GM18498 (cell line): ENCODE results near the gene ADIRF.

Experiments
- ATAC-seq: cut with Tn5 transposase; IDR thresholded peaks from one replicate; pipeline ENCODE4 v1.9.1; 2021; ENCODE audit warnings: mild to moderate bottlenecking, moderate library complexity; ENCODE audit not compliant: unreplicated experiment

Gene ADIRF

DNA sequence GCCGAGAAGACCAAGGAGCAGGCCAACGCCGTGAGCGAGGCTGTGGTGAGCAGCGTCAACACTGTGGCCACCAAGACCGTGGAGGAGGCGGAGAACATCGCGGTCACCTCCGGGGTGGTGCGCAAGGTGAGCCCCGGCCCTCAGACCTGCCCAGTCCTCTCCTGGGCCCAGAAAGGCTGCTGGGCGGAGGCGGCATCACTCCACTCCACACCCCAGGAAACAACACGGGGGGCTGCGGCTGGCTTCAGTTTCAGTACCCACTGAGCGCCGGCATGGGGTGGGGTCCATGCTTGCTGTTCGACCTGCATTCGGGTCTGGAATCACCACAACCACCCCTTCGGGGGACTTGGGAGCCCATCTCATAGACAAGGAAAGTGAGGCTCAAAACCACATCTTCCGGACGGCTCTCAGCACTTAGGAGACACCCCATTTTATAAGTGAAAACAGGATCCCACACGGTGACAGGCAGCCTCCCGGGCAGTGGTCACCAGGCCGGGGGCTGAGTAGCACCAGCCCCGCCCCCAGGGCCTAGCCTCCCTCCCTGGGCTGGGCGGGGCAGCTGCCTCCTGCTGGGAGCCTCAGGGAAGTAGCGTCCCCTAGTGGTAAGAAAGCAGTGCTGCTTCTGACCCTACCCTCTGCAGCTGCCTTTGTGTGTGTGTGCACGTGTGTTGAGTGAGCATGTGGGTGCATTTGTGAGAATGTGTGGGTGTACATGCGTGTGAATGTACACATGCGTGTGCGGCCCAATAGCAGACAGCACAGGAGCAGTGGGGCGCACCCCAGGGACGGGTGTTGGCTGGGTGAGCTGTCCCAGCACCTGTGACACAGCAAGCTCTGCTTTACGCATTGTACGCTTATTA lies 8.0 kb upstream of the ADIRF start:
- peak; percentile 67 for ATAC-seq

DNA sequence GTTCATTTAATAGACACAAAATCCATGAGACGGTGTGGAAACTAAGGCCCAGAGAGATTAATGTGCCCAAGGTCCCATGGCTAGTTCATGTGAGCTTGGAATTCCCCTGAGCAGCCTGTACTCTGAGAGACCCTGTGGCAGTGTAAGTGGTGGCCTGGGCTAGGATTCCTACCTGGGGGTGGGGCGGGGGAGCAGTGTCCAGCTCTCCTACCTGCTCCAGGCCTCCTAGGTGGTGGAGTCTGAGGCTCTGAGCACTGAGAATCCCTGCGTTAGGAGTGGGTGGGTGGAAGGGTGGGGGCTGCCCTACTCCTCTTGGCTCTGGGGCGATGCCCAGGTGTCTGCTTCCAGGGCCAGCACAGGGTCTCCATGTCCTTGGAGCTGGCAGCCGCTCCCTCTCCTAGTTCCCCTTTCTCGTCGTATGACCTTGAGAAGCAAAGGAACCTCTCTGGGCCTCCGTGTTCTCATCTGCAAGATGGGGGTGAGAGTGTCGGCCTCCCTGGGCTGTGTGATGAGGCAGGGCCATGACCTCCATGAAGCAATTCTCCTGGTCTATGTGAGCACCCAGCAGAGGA lies 7.3 kb upstream of the ADIRF start:
- ATAC-seq: no peak

DNA sequence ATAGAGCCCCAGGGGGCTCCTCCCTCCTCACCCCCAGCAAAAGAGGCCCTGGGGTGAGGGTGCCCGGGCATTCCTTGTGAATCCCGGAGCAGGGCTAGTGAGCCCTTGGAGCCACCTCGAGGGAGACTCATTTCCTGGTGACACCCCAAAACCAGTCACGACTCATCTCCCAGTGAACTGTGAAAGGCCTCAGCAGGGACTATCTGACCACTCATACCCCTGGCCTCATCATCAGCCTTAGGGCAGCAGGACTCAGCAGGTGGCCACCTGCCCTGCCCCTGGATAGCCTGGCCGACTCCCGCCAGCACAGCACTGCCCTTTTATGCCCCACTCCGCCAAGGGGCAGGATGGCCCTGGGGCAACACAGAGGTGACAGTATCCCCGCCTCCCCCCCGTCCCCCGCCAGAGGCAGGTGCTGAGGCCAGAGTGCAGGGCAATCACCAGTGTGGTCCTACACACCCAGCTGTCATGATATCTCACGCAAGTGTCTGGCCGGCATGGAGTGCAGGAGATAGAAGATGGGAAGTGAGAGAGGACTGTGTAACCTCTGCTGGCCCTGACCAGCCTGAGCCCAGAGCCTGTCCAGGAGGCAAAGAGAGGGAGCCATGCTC lies 6.7 kb upstream of the ADIRF start:
- ATAC-seq: no peak

DNA sequence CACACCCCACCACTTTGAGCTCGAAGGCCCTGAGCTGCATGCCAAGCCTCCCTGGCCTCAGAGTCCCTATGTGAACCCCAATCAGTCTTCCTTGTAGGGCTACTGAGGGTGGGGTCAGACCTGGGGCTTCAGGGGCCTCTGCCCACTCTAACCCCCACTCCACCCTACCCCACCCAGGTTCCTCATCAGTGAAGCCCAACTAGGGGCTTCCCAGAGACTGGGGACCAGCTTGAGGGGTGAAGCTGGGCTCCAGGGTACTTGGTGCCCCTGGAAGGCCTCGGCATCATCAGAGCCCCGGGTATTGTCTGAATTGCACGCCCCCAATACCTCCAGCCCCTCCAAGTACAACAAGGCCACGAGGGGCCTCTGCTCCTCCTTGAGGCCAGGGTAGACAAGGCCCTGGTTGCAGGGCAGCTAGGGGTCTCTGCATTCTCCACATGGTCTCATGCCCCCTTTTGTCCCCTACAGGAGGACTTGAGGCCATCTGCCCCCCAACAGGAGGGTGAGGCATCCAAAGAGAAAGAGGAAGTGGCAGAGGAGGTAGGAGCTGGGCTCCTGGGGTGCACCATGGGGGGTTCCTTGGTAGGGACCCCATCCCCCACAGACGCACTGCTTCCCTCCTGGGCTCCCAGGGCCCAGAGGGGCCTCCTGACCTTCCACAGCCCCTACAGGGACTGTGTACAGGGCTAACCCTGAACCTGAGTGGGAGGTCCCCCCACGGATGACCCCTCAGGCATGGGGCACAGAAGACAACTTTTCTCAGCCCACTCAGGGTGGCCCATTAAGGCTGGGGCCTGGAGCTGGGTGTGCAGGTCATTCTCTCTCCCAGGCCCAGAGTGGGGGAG lies 5.9 kb upstream of the ADIRF start:
- no peak for ATAC-seq

DNA sequence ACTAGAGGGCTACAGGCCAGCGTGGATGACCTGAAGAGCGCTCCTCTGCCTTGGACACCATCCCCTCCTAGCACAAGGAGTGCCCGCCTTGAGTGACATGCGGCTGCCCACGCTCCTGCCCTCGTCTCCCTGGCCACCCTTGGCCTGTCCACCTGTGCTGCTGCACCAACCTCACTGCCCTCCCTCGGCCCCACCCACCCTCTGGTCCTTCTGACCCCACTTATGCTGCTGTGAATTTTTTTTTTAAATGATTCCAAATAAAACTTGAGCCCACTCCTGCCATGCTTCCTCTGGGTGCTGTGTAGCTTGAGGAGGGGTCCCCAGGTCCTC lies 5.3 kb upstream of the ADIRF start:
- ATAC-seq: no peak

DNA sequence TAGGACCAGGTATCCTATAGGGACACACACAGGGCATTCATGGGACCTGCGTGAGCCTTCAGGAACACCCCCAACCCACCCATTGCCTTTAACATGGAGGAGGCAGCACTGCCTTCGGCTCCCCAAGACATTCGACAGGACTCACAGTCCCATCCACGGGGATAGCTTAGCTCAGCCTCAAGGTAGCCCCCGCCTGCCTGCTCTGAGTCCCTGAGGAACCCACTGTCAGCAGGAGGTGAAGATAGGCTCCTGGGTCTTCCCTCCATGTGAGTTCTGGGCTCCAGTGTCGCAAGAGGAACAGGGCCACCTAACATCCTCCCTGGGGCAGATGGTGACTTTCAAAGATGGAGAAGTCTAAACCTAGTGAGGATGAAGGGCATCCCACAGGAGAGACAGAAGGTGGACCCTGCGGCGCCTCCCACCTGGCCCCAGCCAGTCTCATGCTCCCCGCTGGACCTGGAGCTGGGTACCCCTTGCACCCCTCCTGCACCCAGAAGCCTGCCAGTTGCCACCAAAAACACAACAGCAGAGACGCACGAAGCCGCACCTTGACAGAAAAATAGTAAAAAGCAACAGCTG lies 4.9 kb upstream of the ADIRF start:
- ATAC-seq: no peak

DNA sequence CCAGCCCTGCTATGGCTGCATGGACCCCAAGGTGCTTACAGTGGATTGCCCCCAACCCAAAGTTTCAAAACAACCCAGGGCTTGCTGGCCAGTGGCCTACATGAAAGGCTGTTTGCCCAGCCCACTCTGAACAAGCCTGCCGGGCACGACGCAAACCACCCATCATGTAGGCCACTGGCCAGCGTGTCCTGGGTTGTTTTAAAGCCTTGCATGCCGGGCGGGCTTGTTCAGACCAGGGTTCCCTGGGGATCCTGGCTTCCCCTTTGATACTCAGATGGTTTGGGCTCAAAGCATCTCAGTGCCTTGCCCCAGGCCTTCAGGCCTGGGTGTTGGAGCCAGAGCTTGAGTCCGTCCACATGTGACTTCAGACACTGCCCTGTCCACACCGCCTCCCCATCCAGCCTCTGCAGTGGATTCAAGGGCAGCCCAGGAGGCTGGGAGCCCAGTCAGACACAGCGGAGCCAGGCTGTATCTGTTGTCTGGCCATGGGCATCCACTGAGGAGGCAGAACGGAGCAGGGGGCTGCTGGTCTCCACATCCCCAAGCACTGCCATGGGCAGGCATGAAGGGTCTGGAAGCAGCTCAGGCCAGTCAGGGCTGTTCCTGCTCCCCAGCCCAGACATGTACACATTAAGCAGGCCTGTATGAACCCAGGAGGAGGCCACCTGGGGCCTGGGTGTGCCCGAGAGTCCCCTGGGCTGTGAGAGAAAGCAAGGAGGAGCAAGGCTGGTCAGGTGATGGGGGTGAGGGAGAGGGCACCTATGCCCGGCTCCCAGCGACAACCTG lies 4.0 kb upstream of the ADIRF start:
- ATAC-seq: no peak

DNA sequence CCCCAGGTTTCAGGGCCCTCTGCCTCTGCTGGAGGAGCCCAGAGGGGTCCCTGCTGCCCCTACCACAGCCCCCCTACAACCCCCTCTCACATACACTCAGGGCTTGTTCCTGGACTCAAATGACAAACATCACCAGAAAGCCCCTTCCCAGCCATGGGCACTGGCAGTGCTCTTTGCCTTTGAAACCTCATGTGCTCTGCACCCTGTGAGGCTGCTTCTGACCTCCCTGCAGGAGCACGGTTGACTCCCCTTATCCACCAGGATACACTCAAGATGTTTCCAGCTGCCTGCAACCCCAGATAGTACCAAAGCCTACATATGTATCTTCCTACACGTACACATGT lies 3.5 kb upstream of the ADIRF start:
- no peak for ATAC-seq

DNA sequence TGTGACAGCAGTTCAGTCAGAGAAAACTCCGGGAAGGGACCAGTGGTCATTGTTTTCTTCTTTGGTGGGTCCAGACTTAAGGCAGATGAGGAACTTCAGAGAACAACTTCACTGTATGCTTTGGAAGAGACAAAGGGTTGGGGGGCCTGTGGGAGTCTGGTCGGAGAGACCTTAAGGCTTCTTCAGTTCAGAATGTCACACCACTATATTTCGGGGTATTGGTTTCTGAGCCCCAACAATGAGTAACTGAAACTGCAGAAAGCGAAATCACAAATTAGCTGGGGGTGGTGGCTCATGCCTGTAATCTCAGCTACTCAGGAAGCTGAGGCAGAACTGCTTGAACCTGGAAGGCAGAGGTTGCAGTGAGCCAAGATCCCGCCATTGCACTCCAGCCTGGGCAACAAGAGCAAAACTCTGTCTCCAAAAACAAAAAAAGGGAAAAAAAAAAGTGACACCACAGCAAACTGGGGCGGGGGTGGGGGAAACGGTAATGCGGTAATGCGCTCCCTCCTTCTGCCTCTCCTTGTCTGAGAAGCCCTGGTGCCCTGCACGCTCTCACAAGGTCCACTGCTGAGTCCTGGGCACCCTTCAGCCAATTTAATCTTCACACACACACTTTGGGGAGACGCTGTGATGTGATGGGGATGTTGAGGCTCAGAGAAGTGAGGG lies 2.2 kb upstream of the ADIRF start:
- ATAC-seq: peak; percentile 37

DNA sequence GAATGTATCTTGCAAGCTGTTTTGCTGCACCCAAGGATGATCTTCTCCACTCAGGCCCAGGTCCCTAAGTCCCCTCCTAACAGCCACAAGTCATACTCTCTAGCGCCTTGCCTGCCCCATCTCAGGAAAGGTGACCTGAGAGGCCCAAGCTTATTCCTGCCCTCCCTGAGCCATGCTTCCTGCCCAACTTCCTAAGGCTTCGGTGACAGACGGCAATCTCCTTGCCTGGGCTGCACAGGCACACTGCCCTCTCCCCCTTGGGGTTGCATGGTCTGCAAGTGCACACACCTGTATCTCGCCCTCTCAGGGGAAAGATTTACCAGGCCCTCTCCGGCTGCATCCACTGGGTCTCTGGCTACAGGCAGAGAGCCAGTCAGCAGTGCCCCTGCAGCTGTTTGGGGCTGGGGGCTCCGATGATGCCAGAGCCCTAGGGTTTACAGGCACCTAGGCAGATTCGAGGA lies 771 bp upstream of the ADIRF start:
- ATAC-seq: no peak

DNA sequence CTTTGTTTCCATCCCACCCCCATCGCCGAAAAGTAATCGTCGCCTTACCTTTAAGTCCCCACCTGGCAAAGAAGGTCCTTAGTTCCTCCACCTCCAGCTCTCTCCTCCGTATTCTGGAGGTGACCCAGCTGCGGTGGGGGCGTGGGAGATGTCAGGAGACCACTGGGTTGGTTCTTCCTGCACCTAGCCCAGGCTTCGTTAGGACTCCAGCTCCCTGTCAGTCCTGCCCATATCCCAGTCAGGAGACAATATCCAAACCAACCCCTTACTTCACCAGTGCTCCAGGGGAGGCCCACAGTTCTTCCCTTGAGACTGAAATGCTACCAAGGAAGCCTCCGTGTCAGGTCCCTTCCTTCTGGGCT lies 693 bp downstream of the ADIRF start:
- no peak for ATAC-seq

DNA sequence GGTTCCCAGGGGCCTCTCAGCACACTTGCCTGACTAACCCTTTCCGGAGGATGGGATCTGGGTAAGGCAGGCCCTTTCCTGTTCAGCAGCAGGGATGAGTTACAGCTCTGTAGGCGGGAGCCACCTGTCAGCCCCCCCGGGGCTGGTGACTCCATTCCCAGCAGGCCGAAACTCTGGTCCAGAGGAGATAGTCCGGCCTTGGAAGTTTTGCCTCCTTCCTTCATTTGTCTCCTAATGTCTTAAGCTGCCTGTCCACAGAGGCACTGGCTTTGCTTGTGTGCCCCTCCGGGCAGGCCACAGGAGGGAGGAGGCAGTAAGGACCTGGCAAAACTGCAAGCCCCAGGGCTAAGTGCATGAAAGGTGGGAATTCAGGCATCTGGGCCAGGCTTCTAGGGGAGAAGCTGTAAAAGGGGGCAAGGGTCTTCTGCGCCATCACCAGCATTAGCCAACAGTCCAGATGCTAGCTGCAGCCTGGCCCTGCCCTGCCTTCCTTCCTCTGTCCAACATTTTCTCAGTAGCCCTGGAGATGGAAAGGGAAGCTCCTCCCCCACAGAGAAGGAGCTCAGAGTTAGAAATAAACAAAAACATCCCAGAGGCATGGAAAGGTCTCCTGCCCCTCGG lies 1.2 kb downstream of the ADIRF start:
- ATAC-seq: no peak

DNA sequence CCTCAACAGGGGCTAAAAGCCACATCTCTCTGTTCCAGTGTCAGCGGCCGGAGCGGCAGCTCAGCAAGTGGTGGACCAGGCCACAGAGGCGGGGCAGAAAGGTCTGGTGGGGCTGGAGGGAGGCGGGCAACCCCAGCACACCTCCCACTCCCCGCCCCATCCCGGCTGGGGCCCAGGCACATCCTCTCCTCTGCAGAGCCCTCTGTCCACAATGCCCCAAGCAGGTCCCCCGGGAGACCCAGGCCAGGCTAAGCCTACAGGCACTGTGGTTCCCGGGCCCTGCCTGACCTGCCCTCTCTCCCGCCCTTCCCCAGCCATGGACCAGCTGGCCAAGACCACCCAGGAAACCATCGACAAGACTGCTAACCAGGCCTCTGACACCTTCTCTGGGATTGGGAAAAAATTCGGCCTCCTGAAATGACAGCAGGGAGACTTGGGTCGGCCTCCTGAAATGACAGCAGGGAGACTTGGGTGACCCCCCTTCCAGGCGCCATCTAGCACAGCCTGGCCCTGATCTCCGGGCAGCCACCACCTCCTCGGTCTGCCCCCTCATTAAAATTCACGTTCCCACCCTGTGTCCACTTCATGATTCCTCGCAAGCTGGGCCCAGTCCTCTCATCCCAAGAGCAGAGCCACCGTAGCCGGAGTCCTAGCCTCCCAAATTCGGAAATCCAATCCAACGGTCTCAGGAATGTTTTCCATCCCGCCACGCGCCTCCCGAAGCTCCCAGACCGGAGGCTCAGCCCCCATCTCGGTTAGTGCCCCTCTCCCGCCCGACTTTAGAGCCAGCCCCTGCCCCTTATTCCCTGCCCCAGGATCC lies 2.1 kb downstream of the ADIRF start:
- no peak for ATAC-seq

DNA sequence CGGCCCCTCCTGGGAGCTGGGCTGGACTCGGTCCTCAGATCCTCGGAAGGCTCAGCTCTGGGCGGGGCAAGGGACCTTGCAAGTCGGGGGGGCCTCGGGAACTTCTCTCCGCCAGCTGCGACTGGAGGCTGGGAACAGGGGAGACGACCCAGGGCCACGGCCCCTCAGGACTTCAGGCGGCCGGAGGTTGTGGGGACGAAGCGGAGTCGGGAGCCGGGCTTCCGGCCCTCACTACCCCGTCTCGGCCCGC lies 2.6 kb downstream of the ADIRF start:
- no peak for ATAC-seq

DNA sequence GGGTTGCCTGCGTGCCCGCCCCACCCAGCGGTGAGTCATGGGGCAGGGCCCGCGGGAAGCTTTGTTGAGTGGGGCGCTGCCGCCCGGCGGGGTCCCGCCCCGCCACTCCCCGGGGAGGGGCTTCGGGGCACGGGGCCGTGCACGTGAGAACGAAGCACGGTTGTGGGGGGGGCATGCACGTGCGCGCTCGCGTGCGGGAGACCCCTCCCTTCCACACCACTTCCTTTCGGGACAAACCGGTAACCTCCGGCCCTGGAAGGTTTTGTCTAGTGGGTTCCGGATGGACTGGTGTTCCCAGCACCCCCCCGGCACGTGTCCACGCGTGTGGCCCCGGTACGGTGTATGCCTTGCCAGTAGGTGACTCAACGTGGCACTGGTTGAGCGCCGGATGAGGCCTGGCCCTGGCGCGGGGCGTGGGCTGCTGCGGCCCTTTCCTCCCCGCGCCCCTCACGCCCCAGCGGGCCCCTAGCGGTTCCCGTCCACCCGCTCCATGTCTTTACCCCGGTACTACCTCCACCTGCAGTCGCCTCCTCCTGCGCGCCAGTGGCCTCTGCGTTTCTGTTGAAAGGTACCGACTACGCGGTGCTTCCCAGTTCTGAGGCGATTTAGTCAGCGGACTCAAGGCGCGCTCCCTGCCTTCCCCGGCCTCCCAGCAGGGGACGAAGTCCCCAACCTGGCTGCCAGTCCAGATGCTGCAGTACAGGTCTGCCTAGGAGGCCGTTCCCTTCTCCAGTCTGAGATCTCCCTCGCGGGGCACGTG lies 3.1 kb downstream of the ADIRF start:
- peak; percentile 89 for ATAC-seq

DNA sequence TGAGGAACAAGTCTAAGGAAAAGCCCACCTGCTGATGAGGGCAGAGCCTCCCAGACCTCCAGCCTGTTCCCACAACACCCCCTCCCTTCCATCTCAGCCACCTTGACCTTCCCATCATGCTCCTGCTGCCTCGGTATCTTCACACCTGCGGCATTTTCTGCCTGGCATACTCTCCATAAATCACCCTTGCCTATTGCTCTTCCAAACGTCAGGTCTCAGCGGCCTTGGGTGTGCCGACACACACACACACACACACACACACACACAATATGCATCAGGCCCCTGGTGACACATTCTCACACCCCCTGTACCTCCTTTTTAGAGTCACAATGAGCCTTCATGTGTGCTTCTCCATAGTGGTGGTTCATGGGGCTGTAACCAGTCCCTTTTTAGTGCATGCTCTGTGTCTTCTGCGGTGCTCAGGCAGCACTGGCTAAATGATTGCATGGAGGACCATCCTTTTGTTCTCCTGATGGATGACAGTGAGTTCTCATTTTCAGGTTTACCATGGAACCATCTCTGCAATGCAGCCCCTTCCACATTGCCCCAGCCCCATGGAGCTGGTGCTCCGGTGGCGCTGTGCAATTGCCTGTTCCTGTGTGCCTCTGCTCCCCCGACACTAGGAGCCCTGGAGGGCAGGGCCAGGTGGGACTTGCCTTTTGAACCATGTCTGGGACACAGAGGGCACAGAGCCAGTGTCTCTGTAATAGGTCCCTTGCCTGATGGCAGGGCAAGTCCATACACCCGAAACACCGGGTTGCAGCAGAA lies 4.5 kb downstream of the ADIRF start:
- no peak for ATAC-seq

DNA sequence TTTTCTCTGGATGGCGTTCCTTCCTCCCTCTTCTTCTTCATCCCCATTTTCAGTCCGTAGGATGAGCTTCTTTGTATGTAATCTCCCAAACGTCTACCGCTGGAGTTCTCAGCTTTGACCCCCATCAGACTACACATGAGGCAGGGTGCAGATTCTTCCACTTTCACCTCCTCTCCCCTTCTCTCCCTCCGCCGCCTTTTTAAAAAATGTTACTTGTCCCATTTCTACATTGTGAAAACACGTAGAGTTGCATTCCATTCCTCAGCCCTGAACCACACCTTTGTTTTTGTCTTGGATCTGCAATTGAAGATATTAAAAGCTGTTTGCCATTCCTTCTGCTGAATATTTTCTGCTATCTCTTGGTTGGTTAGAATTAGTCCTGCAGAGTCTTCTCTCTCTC lies 6.2 kb downstream of the ADIRF start:
- ATAC-seq: no peak
